GM18909 (cell line): ENCODE measurements around the gene SLC25A23.
A peak's percentile ranks its signal among the peaks of the same experiment; 100 is the strongest.

ENCODE experiments used
- ATAC-seq: cut with Tn5 transposase; IDR thresholded peaks from one replicate; pipeline ENCODE4 v1.9.1; 2021; ENCODE audit warnings: mild to moderate bottlenecking; ENCODE audit not compliant: unreplicated experiment, poor library complexity

Gene SLC25A23

GRCh38 chr19:6427131-6427530 lies 32.5 kb downstream of the SLC25A23 start:
- ATAC-seq = no peak

GRCh38 chr19:6425732-6426620 lies 33.6 kb downstream of the SLC25A23 start:
- no peak for ATAC-seq

- peak; percentile 88 for ATAC-seq
Observed at GRCh38 chr19:6424939-6425731, 34.5 kb downstream of the SLC25A23 start.

GRCh38 chr19:6424195-6424938 lies 35.2 kb downstream of the SLC25A23 start, which contains the start of gene KHSRP:
KHSRP (minus strand) TSS chr19:6424811; CDS start chr19:6424701, 110 bp downstream.
- no peak for ATAC-seq

DNA sequence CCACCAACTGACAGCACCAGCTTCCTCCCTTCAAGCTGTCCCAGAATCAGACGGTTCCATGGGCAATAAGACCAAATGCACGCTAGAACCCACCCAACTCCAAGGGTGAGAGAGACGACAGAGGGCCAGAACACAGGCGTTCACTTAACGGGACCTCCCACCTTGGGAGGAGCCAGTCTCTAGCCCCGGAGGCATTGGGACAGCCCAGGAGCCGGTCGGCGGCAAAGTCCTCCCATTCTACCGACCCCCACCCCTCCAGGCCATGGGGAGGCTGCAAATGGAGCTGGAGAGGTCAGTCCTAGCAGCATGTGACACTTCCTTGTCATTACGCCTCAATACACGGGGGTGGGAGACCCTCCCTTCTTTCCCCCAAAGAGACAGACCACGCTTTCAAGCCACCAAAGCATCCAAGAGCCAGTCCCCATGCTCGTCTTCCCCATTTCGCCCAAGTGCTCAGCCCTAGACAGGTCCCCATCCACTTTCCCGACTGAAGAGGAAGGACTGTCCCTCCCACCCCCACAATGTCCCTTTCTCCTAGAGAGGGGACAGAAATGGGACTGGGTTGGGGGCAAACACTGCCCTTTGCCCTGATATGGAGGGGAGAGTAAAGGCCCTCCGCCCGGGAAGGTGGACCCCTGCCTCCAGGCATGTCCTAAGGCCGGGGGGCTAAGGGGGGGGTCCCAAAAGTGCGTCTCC lies 35.9 kb downstream of the SLC25A23 start:
- ATAC-seq = no peak

DNA sequence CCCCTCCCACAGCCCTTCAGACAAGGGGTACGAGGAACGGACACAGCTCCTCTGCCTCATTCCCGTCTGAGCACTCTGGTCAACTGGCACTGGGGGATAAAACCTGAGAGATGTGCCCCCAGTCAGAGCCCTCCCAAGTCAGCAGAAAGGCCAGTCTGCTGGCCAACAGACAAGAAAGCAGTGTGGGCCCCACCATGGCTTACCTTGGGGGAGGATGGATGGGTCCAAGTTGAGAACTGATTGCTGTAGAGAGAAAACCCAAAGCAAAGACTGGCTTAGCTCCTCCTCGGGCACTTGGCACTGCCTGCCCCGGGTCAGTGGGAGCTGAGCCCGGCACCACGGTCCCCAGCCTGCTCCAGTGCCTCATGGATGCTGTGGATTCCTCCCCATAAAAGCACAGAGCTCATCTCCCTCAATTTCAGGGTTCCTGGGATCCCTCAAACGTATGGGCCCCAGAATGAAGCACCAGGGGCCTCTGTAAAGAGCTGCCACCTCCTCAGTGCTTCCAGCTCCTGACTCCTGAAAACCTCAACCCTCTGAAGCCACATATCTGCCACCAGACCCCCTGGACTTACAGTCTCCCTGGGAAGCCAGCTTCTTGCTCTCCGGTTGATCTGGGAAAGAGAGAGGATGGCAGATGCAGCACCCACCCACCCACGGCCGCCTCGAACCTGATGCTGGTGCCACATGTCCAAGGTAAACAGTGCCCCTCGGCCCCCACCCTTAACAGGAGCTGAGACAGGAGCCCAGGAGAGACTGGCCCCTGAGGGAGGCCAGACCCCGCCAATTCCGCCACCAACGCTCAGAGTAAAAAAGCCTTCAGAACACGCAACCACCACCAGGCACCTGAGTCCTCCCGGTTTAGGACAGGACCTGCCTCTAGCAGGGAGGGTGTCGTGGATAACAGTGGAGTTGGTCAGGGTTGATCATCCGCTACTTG lies 38.2 kb downstream of the SLC25A23 start:
- no peak for ATAC-seq

DNA sequence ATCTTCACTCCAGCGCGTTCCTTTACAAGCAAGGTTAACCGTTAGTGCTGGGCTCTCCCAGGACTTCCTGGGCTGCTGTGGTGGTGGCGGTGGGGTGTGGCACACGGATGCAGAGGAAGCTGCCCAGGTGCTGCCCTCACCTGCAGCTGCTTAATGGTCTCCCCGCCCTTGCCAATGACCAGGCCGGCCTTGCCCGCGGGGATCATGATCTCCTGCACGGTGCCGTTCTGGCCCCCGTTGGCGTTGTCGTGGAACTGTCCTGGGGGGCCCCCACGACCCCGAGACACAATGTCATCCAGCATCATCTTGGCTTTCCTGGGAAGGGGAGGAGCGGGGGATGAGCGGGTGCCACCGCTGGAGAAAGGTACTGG lies 41.0 kb downstream of the SLC25A23 start:
- no peak for ATAC-seq

GRCh38 chr19:6417713-6418561 lies 41.7 kb downstream of the SLC25A23 start:
- ATAC-seq = no peak

- no peak for ATAC-seq
Observed at GRCh38 chr19:6416658-6417405, 42.8 kb downstream of the SLC25A23 start.

GRCh38 chr19:6415591-6416190 lies 43.9 kb downstream of the SLC25A23 start:
- no peak for ATAC-seq

DNA sequence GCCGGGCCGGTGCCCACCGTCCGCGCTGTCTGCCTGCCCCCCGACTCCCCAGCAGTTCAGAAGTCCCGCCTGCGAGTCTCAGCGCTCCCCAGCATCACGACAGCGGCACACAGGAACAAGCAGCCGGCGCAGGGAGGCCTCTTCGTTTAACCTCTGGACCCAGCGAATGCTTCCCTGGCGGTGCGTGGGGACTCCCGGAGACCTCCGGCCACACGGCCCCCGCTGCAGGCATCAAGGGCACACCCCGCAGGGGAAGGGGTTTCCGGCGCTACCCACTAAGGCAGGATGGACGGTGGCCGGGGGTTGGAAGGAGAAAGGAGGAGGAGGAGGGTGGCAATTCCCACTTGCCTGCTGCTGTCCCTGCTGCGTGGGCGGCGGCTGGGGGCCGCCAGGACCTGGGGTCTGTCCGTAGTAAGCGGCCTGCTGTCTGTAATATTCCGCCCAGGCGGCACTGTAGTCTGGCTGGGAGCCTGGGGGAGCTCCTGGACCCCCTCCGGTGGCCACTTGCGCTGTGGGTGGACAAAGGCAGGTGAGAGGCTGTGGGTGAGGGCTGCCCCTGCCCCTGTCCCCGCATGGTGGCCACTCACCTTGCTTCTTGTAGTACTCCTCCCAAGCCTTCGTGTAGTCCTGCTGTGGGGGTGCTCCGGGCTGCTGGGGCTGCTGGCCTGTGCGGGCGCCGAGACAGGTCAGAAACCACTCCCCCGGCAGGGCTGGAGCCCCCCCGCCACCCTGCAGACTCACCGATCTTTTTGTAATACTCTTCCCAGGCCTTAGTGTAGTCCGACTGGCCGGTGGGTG lies 44.6 kb downstream of the SLC25A23 start:
- no peak for ATAC-seq

DNA sequence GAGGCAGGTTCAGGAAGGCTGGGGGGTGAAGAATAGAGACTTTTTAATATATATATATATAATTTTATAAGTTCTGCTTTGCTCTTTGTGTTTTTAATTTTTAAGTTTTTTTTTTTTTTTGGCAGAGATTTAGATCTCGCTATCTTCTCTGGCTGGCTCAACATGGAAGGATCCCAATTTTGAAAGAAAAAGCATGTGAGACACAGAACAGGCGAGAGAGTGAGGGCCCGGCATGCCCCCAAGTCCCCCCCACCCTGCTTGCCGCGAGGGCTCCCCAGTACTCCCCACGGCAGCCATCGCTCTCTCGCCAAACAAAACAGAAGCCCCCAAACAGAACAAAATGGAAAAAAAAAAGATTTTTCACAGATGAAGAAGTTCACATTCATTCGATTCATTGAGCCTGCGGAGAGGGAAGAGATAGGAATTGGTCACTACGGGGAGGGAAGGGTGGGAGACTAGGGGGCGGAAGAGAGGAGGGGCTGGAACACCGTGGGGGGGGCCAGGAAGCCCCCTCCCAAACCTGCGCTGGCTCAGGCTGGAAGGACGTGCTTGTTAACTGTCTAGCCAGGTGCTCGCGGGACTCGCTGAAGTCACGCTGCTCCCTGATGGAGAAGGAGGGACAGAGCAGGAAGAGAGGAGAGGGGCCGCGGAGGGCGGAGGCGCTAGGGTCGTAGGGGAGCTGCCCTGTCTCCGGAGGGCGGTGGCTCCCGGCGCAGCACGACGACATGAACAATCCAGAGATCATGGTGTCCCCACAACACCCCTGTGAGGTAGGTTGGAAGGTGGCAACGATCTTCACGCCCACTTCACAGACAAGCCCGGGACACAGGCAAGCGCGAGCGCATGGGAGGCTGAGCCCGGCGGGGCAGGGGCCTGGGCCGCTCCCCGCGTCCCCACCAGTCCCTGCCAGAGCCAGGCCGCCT lies 45.6 kb downstream of the SLC25A23 start:
- ATAC-seq = no peak

DNA sequence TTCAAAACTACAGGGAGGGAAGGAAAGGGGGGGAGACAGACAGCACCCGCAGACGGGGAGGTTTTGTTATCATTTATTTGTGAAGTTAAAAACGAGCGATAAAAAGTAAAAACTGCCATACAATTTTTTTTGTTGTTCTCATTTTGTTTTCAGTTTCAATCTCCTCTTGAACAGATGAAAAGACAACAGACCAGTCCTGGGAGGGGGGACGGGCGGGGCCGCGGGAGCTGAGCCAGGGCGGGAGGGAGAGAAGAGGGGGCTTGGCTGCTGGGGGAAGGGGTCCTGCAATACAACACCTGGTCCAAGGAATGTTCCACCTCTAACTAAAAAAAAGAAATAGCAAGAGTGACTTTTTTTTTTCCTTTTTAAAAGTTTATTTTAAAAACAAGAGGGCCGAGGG lies 46.3 kb downstream of the SLC25A23 start:
- ATAC-seq = no peak

- ATAC-seq = no peak
Observed at GRCh38 chr19:6412447-6413091, 47.0 kb downstream of the SLC25A23 start.

- ATAC-seq = no peak
Observed at GRCh38 chr19:6412061-6412446, 47.5 kb downstream of the SLC25A23 start.
